Measurements from ENCODE around the gene VARS1. TPM values are rescaled to one million over a fixed set of nuclear protein-coding genes. Genes with fewer than 3 reads are reported as not detected.

VARS1 gene
- total and polyA plus RNA-seq, 2 of the 8 experiments (the other 6 are each of a cell fraction or from before 2014, with no cell fraction given) = 53.5 to 162 TPM

GRCh38 chr6:31796993-31797385 lies 1.4 kb upstream of the VARS1 start:
- Histone ChIP-seq H3K27me3 (replicated peaks in 1 of 4; ENCODE audit: control insufficient read depth in 3 of 4, extremely low read depth in 1 of 4, insufficient read depth in 3 of 4, low read length in 3 of 4) (no peaks in the 10 kb centered on the region), H4K5ac (ENCODE audit: insufficient read length, low read depth, low read length) (no peak overlapping the region)
- WGBS, 2 experiments (ENCODE audit: extremely low coverage in 1 of 2, insufficient coverage in 1 of 2, insufficient read length in 1 of 2, insufficient replicate concordance in 2 of 2, low coverage in 1 of 2, low lambda C conversion rate in 2 of 2, missing lambda C conversion rate in 1 of 2) = 94% methylated on average over 2 of the region's 2 CpGs; no CpG with 5 or more reads in 1 of the 2 experiments

More at GRCh38 chr6:31796993-31797385, 1.4 kb upstream of the VARS1 start:
- H4K20me1 ChIP-seq (replicated peaks in 1 of 2; ENCODE audit: control insufficient read depth in 1 of 2, insufficient read depth in 2 of 2, low read length in 2 of 2) = peaks cover 1 to 6% of the 10 kb centered on the region in 2 experiments
- no peak overlapping the region for H2BK20ac ChIP-seq (ENCODE audit: low read length)
- peaks cover 3% of the 10 kb centered on the region; the same call in 1 of the 2 replicates for H3K79me1 ChIP-seq (ENCODE audit: low read depth, low read length)
- H3K23ac ChIP-seq (ENCODE audit: insufficient read length) = no peak overlapping the region
- H3K9ac ChIP-seq (replicated peaks in 1 of 4; ENCODE audit: extremely low read depth in 1 of 4, low read depth in 3 of 4, low read length in 3 of 4) = no peak overlapping the region
- no peak overlapping the region for H3K56ac ChIP-seq (replicated peaks; ENCODE audit: insufficient read length, low read depth, low read length)
- CTCF ChIA-PET (ENCODE audit: partially characterized antibody) = interaction anchor here (0.8 to 5.9 kb wide), 9 partner anchors 9 to 90 kb away, joined by 3 to 28 read pairs (median 6); partner anchors contain the start of genes HSPA1A, HSPA1L, LSM2 and VWA7
- H3K4me2 ChIP-seq (ENCODE audit: insufficient read depth in 1 of 2, low read depth in 2 of 2, low read length in 2 of 2) = no peak overlapping the region
- H3K9me3 ChIP-seq (ENCODE audit: insufficient read depth in 2 of 2, low read depth in 1 of 2, low read length in 1 of 2) = no peaks in the 10 kb centered on the region
- no peak overlapping the region for H2AFZ ChIP-seq (ENCODE audit: low read length)
- no peak overlapping the region for H3K4me3 ChIP-seq (ENCODE audit: extremely low read depth in 1 of 4, insufficient read depth in 2 of 4, low read depth in 3 of 4, low read length in 4 of 4)
- H3K23me2 ChIP-seq (ENCODE audit: low read depth, low read length) = peaks cover 5% of the 10 kb centered on the region; the same call in 1 of the 2 replicates
- H4K8ac ChIP-seq (ENCODE audit: extremely low read depth, insufficient read depth, low read length) = no peak overlapping the region
- POLR2A ChIA-PET (ENCODE audit: partially characterized antibody) = interaction anchor here (0.9 to 7.6 kb wide), 9 partner anchors 9 to 132 kb away, joined by 3 to 81 read pairs (median 9); partner anchors contain the start of genes GPANK1, HSPA1A, HSPA1B and HSPA1L
- no peak for FAIRE-seq
- H3K36me3 ChIP-seq (ENCODE audit: control insufficient read depth in 2 of 4, insufficient read depth in 4 of 4, low read length in 3 of 4) = peaks cover 2 to 26% (median 11%) of the 10 kb centered on the region in 4 experiments; a peak in 6 of 8 replicates
- H2BK5ac ChIP-seq (ENCODE audit: low read depth, low read length) = no peak overlapping the region
- no peak overlapping the region for H2BK12ac ChIP-seq (ENCODE audit: low read depth, low read length)
- no peak overlapping the region for H4K91ac ChIP-seq (replicated peaks; ENCODE audit: insufficient read length, low read length)
- H2AK5ac ChIP-seq (ENCODE audit: low read depth, low read length) = no peak overlapping the region
- no peak overlapping the region for H2BK120ac ChIP-seq (replicated peaks; ENCODE audit: low read depth, low read length)
- TF ChIP-seq BCL11A (IDR thresholded peaks at IDR 0.05; ENCODE audit: low read depth in 2 of 2, low read length in 2 of 2) (no peak), SP4 (IDR thresholded peaks at IDR 0.05; ENCODE audit: low read length) (no peak), CHD2 (IDR thresholded peaks at IDR 0.05; ENCODE audit: low read length) (no peak)
- no peak overlapping the region for H3K27ac ChIP-seq (ENCODE audit: low read depth, low read length)
- no peak for DNase-seq (ENCODE audit: low read depth in 1 of 2, low spot score in 2 of 2)
- H3K79me2 ChIP-seq (ENCODE audit: control insufficient read depth in 1 of 2, insufficient read depth in 2 of 2, low read length in 2 of 2) = peaks cover 0 to 19% of the 10 kb centered on the region in 2 experiments; a peak in 2 of 4 replicates
- no peak overlapping the region for H3K14ac ChIP-seq (ENCODE audit: insufficient read length)
- peaks cover 0 to 2% (median under 1%) of the 10 kb centered on the region in 4 experiments; a peak in 3 of 7 replicates for H3K4me1 ChIP-seq (replicated peaks in 1 of 4; ENCODE audit: control insufficient read depth in 3 of 4, insufficient read depth in 4 of 4, low read length in 3 of 4)
- H2BK15ac ChIP-seq (ENCODE audit: low read length) = no peak overlapping the region
- H3K18ac ChIP-seq (ENCODE audit: extremely low read depth, low read length) = no peak overlapping the region
- no peak overlapping the region for H3K4ac ChIP-seq (replicated peaks; ENCODE audit: insufficient read length, low read depth, low read length)
